NT2/D1 (cell line): ENCODE results near the gene CXADR.
"Not testable (repeated sequence)": the region's sequence is repeated elsewhere in the genome, so short reads cannot be mapped to it uniquely, and the experiment has no call there.

Experiments used
- YY1 ChIP-seq: IDR thresholded peaks from 2 replicates; pipeline ENCODE4 v1.6.1; 2011; ENCODE audit not compliant: insufficient read length, insufficient read depth
- ZNF274 ChIP-seq: IDR thresholded peaks from 2 replicates; pipeline ENCODE4 v1.6.1; 2011; ENCODE audit warnings: mild to moderate bottlenecking, low read depth, low read length

GRCh38 chr21:17517008-17517407, 4.2 kb downstream of the CXADR start:
- not testable (repeated sequence) for TF ChIP-seq ZNF274, YY1
